ENCODE results near the gene LRRC41. TPM values are rescaled to one million over a fixed set of nuclear protein-coding genes. Genes with fewer than 3 reads are reported as not detected.
A peak's percentile ranks its signal among the peaks of the same experiment; 100 is the strongest.
"Not testable (repeated sequence)": the region's sequence is repeated elsewhere in the genome, so short reads cannot be mapped to it uniquely, and the experiment has no call there.

Gene LRRC41
- total and polyA plus RNA-seq, 9 donors = 37.5 to 99.8 (median 72.3) TPM

DNA sequence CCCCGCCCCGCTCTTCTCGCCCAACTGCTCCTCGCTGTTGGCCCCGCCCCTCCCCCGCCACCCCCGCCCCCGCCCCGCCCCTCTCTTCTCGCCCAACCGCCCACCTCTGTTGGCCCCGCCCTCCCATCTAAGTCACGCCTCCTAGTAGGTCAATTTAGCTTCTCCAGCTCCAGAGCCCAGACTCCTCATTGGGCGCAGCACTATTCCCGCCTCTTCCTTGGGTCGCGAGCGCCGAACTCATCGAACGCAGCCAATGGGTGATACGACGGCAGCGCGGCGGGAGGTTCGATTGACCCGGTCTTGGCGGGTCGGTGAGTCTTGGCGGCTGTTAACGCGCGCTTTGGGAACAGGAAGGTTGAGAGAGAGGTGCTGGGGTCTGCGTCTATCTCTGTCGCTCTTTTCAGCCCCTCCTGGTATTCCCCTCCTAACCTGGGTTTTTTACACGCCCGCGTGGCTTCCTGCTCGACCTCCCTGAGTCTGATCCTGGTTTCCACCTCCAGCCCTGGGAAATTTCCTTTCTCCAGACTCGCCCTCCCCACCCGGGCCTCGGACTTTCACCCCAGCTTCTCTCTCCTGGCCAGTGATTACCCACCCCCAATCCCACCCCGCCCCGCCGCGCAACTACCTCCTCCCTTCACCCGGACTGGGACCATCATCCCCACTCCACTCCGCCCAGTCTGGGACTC is 55.8 kb downstream of the LRRC41 start, which contains the start of gene RAD54L:
Gene RAD54L (plus strand): TSS at position 328 of the 686 bp plus-strand sequence. CDS start 643 bp downstream, outside the sequence.
- WGBS, 3 donors = 1 to 3% (median 2%) methylated on average over 43 to 49 of the region's 49 CpGs
- peaks cover 3% of the 10 kb centered on the region for H3K4me1 ChIP-seq (ENCODE audit: insufficient read depth)
- TF ChIP-seq POLR2A (IDR thresholded peaks at IDR 0.05) (no peak), EP300 (IDR thresholded peaks at IDR 0.05) (no peak)
- TF ChIP-seq, protein P1, sequence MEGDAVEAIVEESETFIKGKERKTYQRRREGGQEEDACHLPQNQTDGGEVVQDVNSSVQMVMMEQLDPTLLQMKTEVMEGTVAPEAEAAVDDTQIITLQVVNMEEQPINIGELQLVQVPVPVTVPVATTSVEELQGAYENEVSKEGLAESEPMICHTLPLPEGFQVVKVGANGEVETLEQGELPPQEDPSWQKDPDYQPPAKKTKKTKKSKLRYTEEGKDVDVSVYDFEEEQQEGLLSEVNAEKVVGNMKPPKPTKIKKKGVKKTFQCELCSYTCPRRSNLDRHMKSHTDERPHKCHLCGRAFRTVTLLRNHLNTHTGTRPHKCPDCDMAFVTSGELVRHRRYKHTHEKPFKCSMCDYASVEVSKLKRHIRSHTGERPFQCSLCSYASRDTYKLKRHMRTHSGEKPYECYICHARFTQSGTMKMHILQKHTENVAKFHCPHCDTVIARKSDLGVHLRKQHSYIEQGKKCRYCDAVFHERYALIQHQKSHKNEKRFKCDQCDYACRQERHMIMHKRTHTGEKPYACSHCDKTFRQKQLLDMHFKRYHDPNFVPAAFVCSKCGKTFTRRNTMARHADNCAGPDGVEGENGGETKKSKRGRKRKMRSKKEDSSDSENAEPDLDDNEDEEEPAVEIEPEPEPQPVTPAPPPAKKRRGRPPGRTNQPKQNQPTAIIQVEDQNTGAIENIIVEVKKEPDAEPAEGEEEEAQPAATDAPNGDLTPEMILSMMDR (IDR thresholded peaks at IDR 0.05) = no peak
- H3K4me3 ChIP-seq = peak within 1 kb of the TSS; percentile 61
- intact Hi-C loops (cut with DNase I) = no loop called here
- H3K27ac ChIP-seq = peak within 1 kb of the TSS in 1 of 2 donors; percentile 31
- no peaks in the 10 kb centered on the region for H3K36me3 ChIP-seq
- peak; percentile 97 to 98 (median 98) for DNase-seq
- no peaks in the 10 kb centered on the region for H3K27me3 ChIP-seq
- no peaks in the 10 kb centered on the region for H3K9me3 ChIP-seq

DNA sequence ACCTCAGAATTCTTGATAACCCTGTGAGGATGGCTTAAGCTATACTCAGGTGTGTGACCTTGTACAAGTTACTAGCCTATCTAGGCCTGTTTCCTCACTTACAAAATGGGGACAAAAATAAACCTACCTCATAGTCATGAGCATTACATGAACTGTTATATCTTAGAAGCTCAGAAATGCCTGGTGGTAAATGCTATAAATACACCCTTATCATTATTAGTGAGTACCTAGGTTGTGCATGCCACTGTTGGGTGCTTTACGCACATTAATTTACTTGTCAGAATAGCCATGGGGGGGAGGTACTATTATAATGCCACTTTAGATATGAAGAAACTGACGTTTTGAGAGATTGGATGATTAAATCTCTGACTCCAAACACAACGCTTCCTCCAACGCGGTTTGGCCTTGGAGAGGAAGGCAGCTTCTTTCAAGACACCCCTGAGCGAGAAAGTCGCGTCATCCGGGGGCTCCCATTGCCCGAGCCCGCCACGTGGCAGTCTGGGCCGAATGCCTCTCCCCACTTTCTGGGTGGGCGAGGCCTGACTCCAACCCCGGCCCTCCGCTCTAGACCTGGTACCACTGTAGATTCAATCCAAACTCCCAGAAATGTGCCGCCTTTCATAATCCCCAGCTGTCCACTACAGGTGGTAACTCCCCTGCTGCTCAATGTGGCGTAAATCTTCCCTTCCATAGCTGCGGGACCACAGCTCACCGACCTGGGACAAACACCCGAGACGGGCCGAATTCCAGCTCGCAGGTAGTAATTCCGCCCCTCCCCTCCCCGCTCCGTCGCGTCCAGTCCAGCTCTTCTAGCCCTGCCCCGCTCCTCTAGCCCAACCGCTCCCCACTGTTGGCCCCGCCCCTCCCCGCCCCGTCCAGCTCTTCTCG is 56.6 kb downstream of the LRRC41 start:
- H3K27me3 ChIP-seq = no peaks in the 10 kb centered on the region
- peaks cover 3% of the 10 kb centered on the region for H3K4me1 ChIP-seq (ENCODE audit: insufficient read depth)
- DNase-seq = peak in 3 of 5 donors; percentile 57 to 77 (median 70)
- peak overlapping the region; percentile 61 for H3K4me3 ChIP-seq
- intact Hi-C loops (cut with DNase I) = no loop called here
- no peaks in the 10 kb centered on the region for H3K36me3 ChIP-seq
- whole genome bisulfite sequencing, 3 donors = 1 to 5% (median 2%) methylated on average over 35 of the region's 35 CpGs
- H3K9me3 ChIP-seq = no peaks in the 10 kb centered on the region
- TF ChIP-seq EP300 (IDR thresholded peaks at IDR 0.05) (no peak), POLR2A (IDR thresholded peaks at IDR 0.05) (no peak)
- TF ChIP-seq, protein P1 (IDR thresholded peaks at IDR 0.05) = no peak
- peak overlapping the region in 1 of 2 donors; percentile 31 for H3K27ac ChIP-seq

DNA sequence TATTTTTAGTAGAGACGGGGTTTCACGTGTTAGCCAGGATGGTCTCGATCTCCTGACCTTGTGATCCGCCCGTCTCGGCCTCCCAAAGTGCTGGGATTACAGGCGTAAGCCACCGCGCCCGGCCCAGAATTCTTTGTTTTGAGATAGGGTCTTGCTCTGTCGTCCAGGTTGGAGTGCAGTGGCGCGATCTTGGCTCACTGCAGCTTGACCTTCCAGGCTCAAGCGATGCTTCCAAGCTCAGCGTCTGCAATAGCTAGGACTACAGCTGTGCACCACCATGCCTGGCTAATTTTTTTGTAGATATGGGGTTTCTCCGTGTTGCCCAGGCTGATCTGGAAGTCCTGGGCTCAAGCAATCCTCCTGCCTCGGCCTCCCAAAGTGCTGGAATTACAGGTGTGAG is 57.3 kb downstream of the LRRC41 start:
- H3K4me3 ChIP-seq; H3K9me3 ChIP-seq; H3K27me3 ChIP-seq; H3K27ac ChIP-seq; H3K36me3 ChIP-seq; intact Hi-C loops (cut with DNase I); H3K4me1 ChIP-seq (ENCODE audit: insufficient read depth): not testable (repeated sequence)
- WGBS, 3 donors = 85 to 92% (median 87%) methylated on average over 17 of the region's 17 CpGs
- peak in 4 of 5 donors; percentile 18 to 48 (median 42) for DNase-seq

DNA sequence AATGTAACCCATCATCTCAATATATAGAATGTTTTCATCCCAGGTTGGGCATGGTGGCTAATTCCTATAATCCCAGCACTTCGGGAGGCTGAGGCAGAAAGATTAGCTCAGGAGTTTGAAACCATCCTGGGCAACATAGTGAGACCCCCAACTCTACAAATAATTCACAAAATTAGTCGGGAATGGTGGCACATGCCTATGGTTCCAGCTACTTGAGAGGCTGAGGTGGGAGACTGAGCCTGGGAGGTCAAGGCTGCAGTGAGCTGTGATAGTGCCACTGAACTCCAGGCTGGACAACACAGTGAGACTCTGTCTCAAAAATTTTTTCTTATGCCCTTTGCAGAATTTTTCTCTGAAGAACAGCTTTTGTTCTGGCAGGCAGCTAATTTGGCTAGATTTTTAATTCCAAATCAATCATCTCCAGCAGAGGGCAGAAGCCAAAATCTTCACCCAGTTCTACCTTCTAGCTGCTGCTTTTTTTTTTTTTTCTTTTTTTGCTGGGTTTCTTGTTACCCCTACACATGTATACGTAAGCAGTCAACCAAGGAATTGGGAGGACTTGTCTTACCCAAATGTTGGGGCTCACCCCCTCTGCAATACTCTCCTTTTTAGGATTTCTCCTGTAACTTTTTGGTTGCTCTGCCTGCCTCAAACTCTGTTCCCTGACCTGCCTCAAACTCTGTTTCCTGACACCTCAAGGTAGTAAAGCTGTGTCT is 58.6 kb downstream of the LRRC41 start:
- Histone ChIP-seq H3K36me3 (no peaks in the 10 kb centered on the region), H3K4me1 (ENCODE audit: insufficient read depth) (peaks cover 3% of the 10 kb centered on the region), H3K4me3 (no peak overlapping the region), H3K27me3 (no peaks in the 10 kb centered on the region), H3K9me3 (no peaks in the 10 kb centered on the region), H3K27ac (no peak overlapping the region)
- no peak for DNase-seq
- TF ChIP-seq POLR2A (IDR thresholded peaks at IDR 0.05) = no peak
- no peak for TF ChIP-seq EP300 (IDR thresholded peaks at IDR 0.05)
- TF ChIP-seq, protein P1 (IDR thresholded peaks at IDR 0.05) = no peak
- WGBS, 3 donors = 56 to 66% (median 60%) methylated on average over 3 of the region's 3 CpGs
- intact Hi-C loops (cut with DNase I) = no loop called here

DNA sequence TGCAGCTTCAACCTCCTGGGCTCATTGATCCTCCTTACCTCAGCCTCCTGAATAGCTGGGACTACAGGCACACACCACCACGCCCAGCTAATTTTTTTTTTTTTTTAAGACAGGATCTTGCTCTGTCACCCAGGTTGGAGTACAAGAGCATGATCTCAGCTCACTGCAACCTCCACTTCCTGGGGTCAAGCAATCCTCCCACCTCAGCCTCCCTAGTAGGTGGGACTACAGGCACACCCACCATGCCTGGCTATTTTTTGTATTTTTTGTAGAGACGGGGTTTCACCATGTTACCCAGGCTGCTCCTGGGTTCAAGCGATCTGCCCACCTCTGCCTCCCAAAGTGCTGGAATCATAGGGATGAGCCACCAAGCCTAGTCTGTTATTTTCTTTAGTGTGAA is 59.6 kb downstream of the LRRC41 start:
- H3K36me3 ChIP-seq; H3K9me3 ChIP-seq; H3K27ac ChIP-seq; intact Hi-C loops (cut with DNase I); DNase-seq; H3K4me3 ChIP-seq; H3K27me3 ChIP-seq; H3K4me1 ChIP-seq (ENCODE audit: insufficient read depth): not testable (repeated sequence)
- 89 to 94% (median 89%) methylated on average over 3 of the region's 3 CpGs for WGBS, 3 donors
